ACC112 (cell line): ENCODE results near the gene KIF15.
"Not testable (repeated sequence)": the region's sequence is repeated elsewhere in the genome, so short reads cannot be mapped to it uniquely, and the experiment has no call there.

Experiments
- H2AFZ ChIP-seq: fragments of 200-600 bp; sonication (generic); one replicate; pipeline ENCODE4 v1.6.0; 2017; ENCODE audit warnings: antibody characterized with exemption, low read length; ENCODE audit not compliant: unreplicated experiment
- H3K27ac ChIP-seq: fragments of 200-600 bp; sonication (generic); 2 replicates; pipeline ENCODE4 v1.5.1; 2014; ENCODE audit warnings: low read depth, mild to moderate bottlenecking, antibody characterized with exemption, low read length, moderate library complexity
- H3K27me3 ChIP-seq: fragments of 200-600 bp; sonication (generic); 2 replicates; pipeline ENCODE4 v1.6.1; 2014; ENCODE audit warnings: mild to moderate bottlenecking, antibody characterized with exemption, low read length, moderate library complexity, mixed read lengths; ENCODE audit not compliant: insufficient read depth
- H3K36me3 ChIP-seq: fragments of 200-600 bp; sonication (generic); 2 replicates; pipeline ENCODE4 v1.6.1; 2016; ENCODE audit warnings: mild to moderate bottlenecking, antibody characterized with exemption, low read length, moderate library complexity, mixed read lengths; ENCODE audit not compliant: insufficient read depth
- H3K4me1 ChIP-seq: fragments of 200-600 bp; sonication (generic); one replicate; pipeline ENCODE4 v1.6.1; 2016; ENCODE audit warnings: low read length, mixed read lengths; ENCODE audit not compliant: insufficient read depth, unreplicated experiment, control insufficient read depth
- H3K4me3 ChIP-seq: fragments of 200-600 bp; sonication (generic); 2 replicates; pipeline ENCODE4 v1.5.1; 2014; ENCODE audit warnings: mild to moderate bottlenecking, low read depth, low read length
- H3K79me2 ChIP-seq: fragments of 200-600 bp; sonication (generic); one replicate; pipeline ENCODE4 v1.6.0; 2016; ENCODE audit warnings: low read length; ENCODE audit not compliant: control insufficient read depth, unreplicated experiment, insufficient read depth

The KIF15 gene

GRCh38 chr3:44827196-44827595, 65.6 kb downstream of the KIF15 start:
- H3K27ac ChIP-seq: no peak overlapping the region
- H3K27me3 ChIP-seq: no peaks in the 10 kb centered on the region
- H3K79me2 ChIP-seq: no peaks in the 10 kb centered on the region
- H2AFZ ChIP-seq: no peak overlapping the region
- H3K36me3 ChIP-seq: peaks cover 14% of the 10 kb centered on the region
- no peak overlapping the region for H3K4me3 ChIP-seq
- peaks cover 16% of the 10 kb centered on the region for H3K4me1 ChIP-seq

GRCh38 chr3:44831232-44831631, 69.6 kb downstream of the KIF15 start:
- H3K27ac ChIP-seq: no peak overlapping the region
- H3K36me3 ChIP-seq: peaks cover 14% of the 10 kb centered on the region
- no peak overlapping the region for H2AFZ ChIP-seq
- H3K27me3 ChIP-seq: no peaks in the 10 kb centered on the region
- no peaks in the 10 kb centered on the region for H3K79me2 ChIP-seq
- H3K4me3 ChIP-seq: no peak overlapping the region
- H3K4me1 ChIP-seq: no peaks in the 10 kb centered on the region

- Histone ChIP-seq H3K27ac (no peak overlapping the region), H3K27me3 (no peaks in the 10 kb centered on the region), H3K36me3 (peaks cover 21% of the 10 kb centered on the region), H2AFZ (no peak overlapping the region), H3K79me2 (no peaks in the 10 kb centered on the region), H3K4me3 (no peak overlapping the region), H3K4me1 (no peaks in the 10 kb centered on the region)
These were observed 70.4 kb downstream of the KIF15 start for GRCh38 chr3:44832032-44832431.

- Histone ChIP-seq H3K27me3 (no peaks in the 10 kb centered on the region), H3K79me2 (no peaks in the 10 kb centered on the region), H3K4me3 (no peak overlapping the region), H3K27ac (no peak overlapping the region), H3K36me3 (peaks cover 29% of the 10 kb centered on the region), H3K4me1 (no peaks in the 10 kb centered on the region), H2AFZ (no peak overlapping the region)
These were observed 71.4 kb downstream of the KIF15 start for GRCh38 chr3:44832965-44833364.

GRCh38 chr3:44833394-44833793, 71.8 kb downstream of the KIF15 start:
- H2AFZ ChIP-seq: no peak overlapping the region
- H3K36me3 ChIP-seq: peaks cover 29% of the 10 kb centered on the region

GRCh38 chr3:44835684-44836083, 74.1 kb downstream of the KIF15 start:
- Histone ChIP-seq H3K4me3 (no peak overlapping the region), H3K27ac (no peak overlapping the region), H3K27me3 (no peaks in the 10 kb centered on the region), H3K79me2 (no peaks in the 10 kb centered on the region), H2AFZ (no peak overlapping the region), H3K4me1 (no peaks in the 10 kb centered on the region), H3K36me3 (peaks cover 34% of the 10 kb centered on the region)

More at GRCh38 chr3:44833394-44833793, 71.8 kb downstream of the KIF15 start:
- no peaks in the 10 kb centered on the region for H3K4me1 ChIP-seq
- no peaks in the 10 kb centered on the region for H3K79me2 ChIP-seq
- no peak overlapping the region for H3K27ac ChIP-seq
- H3K27me3 ChIP-seq: no peaks in the 10 kb centered on the region
- no peak overlapping the region for H3K4me3 ChIP-seq

- no peaks in the 10 kb centered on the region for H3K79me2 ChIP-seq
- H3K36me3 ChIP-seq: peaks cover 41% of the 10 kb centered on the region
- H3K27ac ChIP-seq: no peak overlapping the region
- no peaks in the 10 kb centered on the region for H3K27me3 ChIP-seq
- H3K4me1 ChIP-seq: no peaks in the 10 kb centered on the region
- no peak overlapping the region for H2AFZ ChIP-seq
- H3K4me3 ChIP-seq: no peak overlapping the region
These were observed 80.8 kb downstream of the KIF15 start for GRCh38 chr3:44842376-44842775.

GRCh38 chr3:44845528-44846520, 84.2 kb downstream of the KIF15 start:
- no peak overlapping the region for H3K4me3 ChIP-seq
- H3K36me3 ChIP-seq: peaks cover 22% of the 10 kb centered on the region
- H3K27me3 ChIP-seq: no peaks in the 10 kb centered on the region
- H3K27ac ChIP-seq: no peak overlapping the region
- no peaks in the 10 kb centered on the region for H3K4me1 ChIP-seq
- H2AFZ ChIP-seq: no peak overlapping the region
- H3K79me2 ChIP-seq: no peaks in the 10 kb centered on the region

- Histone ChIP-seq H3K27ac (no peak overlapping the region), H3K27me3 (no peaks in the 10 kb centered on the region), H3K36me3 (peaks cover 30% of the 10 kb centered on the region), H3K4me3 (no peak overlapping the region), H3K4me1 (no peaks in the 10 kb centered on the region), H2AFZ (no peak overlapping the region), H3K79me2 (no peaks in the 10 kb centered on the region)
These were observed 87.0 kb downstream of the KIF15 start for GRCh38 chr3:44848634-44849033.

GRCh38 chr3:44856663-44857062, 95.1 kb downstream of the KIF15 start:
- H2AFZ ChIP-seq, H3K27ac ChIP-seq, H3K27me3 ChIP-seq, H3K4me1 ChIP-seq, H3K4me3 ChIP-seq, H3K79me2 ChIP-seq: not testable (repeated sequence)
- H3K36me3 ChIP-seq: peaks cover 16% of the 10 kb centered on the region

GRCh38 chr3:44860117-44860516, 98.5 kb downstream of the KIF15 start:
- peaks cover 21% of the 10 kb centered on the region for H3K79me2 ChIP-seq
- no peak overlapping the region for H3K4me3 ChIP-seq
- H3K36me3 ChIP-seq: peaks cover 10% of the 10 kb centered on the region; the same call in 1 of the 2 replicates
- no peaks in the 10 kb centered on the region for H3K27me3 ChIP-seq
- peaks cover 6% of the 10 kb centered on the region for H3K4me1 ChIP-seq
- H3K27ac ChIP-seq: no peak overlapping the region
- H2AFZ ChIP-seq: no peak overlapping the region
